Stimulated activated CD4-positive, alpha-beta T cell treated with anti-CD3 and anti-CD28 coated beads, Interleukin-15, amount 100 ng/mL, for 1 hour (primary cell): Measurements from ENCODE around the gene P2RX2.

Experiments used
- DNase-seq, 2 donors: peaks; one replicate each; pipeline ENCODE4 v3.0.0-alpha.2; 2020; ENCODE audit warnings: low read depth in 1 of 2, low spot score in 1 of 2

P2RX2 gene

GRCh38 chr12:132618683-132619043, at the start of gene P2RX2:
Gene P2RX2 (plus strand): TSS chr12:132618776. CDS start chr12:132618817, 41 bp downstream.
- DNase-seq, result no peak

- no peak for DNase-seq
These were observed 49.6 kb upstream of the P2RX2 start for GRCh38 chr12:132568826-132569480.

GRCh38 chr12:132569856-132570480, 48.6 kb upstream of the P2RX2 start:
- DNase-seq, result no peak

- DNase-seq, result no peak
These were observed 47.9 kb upstream of the P2RX2 start for GRCh38 chr12:132570635-132571034.

GRCh38 chr12:132571051-132571450, 47.5 kb upstream of the P2RX2 start:
- DNase-seq, result no peak

GRCh38 chr12:132571598-132571997, 47.0 kb upstream of the P2RX2 start:
- no peak for DNase-seq

GRCh38 chr12:132572106-132572505, 46.5 kb upstream of the P2RX2 start:
- DNase-seq, result no peak

- DNase-seq, result no peak
These were observed 45.5 kb upstream of the P2RX2 start for GRCh38 chr12:132572801-132573760.

GRCh38 chr12:132574271-132574996, 44.1 kb upstream of the P2RX2 start:
- DNase-seq, result no peak

GRCh38 chr12:132575661-132576060, 42.9 kb upstream of the P2RX2 start:
- no peak for DNase-seq

GRCh38 chr12:132576701-132577100, 41.9 kb upstream of the P2RX2 start:
- no peak for DNase-seq

GRCh38 chr12:132577191-132577920, 41.2 kb upstream of the P2RX2 start:
- DNase-seq, result no peak

GRCh38 chr12:132578118-132578517, 40.5 kb upstream of the P2RX2 start:
- no peak for DNase-seq

GRCh38 chr12:132578826-132579225, 39.8 kb upstream of the P2RX2 start:
- no peak for DNase-seq

GRCh38 chr12:132579744-132580143, 38.8 kb upstream of the P2RX2 start:
- no peak for DNase-seq

- DNase-seq, result no peak
These were observed 37.8 kb upstream of the P2RX2 start for GRCh38 chr12:132580701-132581292.

- no peak for DNase-seq
These were observed 37.1 kb upstream of the P2RX2 start for GRCh38 chr12:132581348-132582057.

GRCh38 chr12:132582058-132582420, 36.5 kb upstream of the P2RX2 start:
- no peak for DNase-seq

GRCh38 chr12:132582582-132583410, 35.8 kb upstream of the P2RX2 start:
- DNase-seq, result no peak
